NK-92 (cell line): ENCODE data around the gene TAF1B.

ENCODE experiments used
- DNase-seq: peaks from one replicate; lab custom pipeline; 2025; ENCODE audit not compliant: unreplicated experiment; lab: John Stamatoyannopoulos, UW

The TAF1B gene

DNA sequence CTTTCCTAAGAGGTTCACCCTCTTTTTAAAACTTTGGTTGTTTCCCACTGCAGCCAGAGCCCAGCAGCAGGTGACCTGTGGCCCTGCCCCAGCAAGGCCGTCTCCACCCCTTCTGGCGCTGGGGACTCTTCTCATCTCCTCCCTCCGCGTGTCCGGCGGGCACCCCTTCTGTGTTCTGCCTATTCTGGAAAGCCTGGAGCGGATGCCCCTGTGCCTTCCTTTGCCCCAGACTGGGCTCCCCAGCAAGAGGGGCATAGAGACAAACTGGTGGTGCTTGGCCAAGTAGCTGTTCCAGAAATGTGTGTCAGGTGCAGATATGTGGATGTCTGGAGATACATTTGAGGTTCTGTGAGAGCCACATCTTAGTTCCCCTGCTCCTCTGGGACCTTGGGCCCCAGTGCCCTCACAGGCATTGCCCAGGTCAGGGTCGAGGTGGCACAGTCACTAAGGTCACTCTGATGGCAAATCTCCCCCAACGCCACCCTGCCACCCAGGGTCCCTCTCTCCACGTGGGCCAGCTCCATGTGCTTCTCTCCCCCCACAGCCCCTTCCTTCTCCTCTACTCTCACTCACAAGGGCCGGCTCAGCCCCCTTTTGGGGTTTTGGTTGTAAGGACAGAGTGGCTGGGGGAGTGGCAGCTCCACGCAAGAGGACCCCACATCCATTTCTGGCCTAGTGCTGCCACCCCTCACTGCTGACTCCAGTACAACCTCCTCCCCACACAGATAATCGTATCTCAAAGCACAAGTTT lies 35.5 kb upstream of the TAF1B start:
- DNase-seq = no peak

DNA sequence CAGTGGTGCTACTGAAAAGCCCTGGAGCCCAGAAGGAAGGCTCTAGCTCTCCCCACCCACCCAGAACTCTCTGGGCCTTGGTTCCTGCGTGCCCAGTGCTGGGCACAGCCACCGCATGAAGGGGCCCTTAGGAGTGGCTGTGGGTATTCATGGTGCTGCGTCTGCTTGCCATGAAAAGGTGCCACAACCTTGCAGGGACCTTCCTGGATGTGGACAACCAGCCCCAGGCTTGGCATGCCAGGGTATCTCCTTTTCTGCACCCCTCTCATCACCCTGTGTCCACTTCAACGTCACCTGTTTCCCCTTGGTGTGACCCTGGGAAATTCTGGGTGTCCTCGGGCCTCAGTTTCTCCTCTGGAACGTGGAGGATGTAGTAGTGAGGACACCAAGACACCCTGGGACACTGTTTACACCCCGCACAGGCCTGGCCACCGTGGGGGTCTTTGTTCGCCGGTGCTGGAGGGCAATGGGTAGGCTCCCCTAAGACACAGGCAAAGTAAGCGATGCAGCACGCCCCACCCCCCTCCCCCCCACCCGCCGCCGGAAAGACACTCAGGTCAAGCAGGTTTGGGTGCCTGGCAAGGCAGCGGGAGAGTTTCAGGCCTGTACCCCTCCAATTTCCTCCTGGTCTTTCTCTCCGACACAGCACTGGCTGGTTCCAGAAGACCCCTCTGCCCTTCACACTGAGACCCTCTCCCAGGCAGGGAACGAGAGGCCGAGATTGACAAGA lies 34.8 kb upstream of the TAF1B start:
- no peak for DNase-seq

DNA sequence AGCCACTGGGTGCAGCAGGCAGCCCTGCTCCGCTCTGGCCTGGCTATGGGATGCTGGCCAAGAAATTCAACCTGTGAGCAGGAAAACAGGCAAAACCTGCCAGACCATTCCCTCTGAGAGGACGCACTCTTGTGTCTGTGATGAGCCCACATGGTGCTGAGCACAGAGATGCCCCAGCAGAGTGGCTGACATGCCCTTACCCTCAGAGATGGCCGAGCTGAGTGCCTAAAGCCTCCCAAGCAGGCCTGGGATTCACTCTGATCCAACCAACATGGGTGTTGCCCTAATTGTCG lies 34.3 kb upstream of the TAF1B start:
- no peak for DNase-seq

DNA sequence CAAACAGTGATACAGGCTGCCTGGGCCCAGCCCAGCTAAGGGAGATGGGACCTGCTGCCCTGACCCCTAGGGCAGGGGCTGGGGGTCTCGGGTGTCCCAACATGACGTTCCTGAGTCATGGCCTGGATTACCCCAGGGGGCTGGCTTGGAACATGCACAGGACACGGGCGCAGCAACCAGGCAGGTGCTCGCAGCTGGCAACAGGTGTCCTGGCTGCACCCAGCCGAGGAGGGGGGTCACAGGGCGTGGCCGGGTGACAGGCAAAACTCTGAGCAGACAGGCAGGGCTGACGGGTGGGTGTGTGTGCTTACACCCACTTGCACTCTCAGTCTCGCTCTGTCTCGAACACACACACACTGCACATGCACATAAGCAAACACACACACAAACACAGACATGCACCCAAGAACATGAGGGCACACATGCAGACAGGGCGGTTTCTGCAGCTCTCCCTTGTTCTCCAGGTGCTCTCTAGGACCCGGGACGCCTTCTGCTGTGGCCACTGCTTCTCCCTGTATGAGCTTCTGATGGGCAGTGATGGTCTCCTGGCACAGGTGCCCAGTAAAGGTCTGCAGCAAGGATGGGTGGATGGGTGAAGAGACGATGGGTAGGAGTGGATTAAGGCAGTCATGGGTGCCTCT lies 33.7 kb upstream of the TAF1B start:
- no peak for DNase-seq

DNA sequence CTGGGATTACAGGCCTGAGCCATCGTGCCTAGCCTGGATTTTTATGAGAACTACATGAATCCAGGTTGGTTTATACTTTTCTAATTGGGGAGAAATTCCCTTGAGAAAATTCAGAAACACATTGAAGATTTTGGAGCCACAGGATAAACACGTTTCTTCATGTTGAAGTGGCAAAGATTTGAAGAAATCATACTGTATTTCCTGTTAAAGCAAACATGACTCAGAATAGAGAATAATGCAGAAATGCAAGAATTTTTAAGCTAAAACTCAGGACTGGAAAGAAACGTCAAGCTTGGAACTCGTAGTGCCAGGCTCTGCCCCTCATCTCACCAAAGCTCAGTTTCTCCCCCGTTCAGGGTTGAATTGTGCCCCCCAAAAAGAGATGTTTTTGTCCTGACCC lies 32.1 kb upstream of the TAF1B start:
- DNase-seq = no peak

DNA sequence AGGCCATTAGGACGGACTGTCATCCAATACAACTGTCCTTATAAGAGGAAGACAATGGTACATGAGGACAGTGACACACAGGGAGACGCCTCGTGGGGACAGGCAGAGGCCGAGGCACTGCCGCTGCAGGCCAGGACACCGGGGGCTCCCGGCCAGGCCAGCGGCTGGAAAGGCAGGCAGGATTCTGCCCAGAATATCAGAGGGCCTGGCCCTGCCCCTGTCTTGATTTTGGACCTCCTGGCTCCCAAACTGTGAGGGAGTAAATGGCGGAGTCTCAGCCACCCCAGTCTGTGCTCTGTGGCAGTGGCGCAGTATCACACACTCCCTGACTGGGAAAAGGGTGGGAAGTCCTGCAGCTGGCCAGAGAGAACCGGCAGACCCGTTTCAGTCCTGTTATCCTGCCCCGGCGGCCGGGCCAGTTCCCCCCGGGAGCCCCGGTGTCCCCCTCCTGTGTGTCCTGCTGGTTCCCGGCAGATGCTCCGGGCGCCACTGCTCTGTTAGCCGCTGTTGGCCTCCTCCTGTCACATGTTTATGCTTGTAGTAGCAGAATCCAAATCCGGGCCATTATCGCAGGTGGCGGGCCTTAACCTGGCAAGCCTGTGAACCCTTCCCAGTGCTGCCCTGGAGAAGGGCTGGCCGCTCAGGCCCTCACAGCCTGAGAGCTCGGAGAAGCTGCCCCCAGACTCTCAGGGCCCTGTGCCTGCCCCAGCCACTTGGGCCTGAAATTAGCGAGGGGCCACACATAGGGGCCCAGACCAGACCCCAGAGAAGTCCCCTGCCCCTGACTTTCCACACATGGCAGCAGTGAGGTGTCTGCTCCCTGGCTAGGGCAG lies 31.4 kb upstream of the TAF1B start:
- no peak for DNase-seq

DNA sequence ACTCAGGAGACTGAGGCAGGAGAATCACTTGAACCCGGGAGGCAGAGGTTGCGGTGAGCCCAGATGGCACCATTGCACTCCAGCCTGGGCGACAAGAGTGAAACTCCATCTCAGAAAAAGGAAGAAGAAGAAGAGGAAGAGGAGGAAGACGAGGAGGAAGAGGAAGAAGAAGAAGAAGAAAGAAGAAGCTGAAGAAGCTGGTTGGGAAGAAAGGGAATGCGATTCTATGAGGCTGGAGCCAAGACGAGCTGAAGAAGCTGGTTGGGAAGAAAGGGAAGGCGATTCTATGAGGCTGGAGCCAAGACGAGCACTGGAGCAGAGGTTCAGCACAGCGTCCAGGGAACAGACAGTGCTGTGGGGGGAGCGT lies 30.3 kb upstream of the TAF1B start:
- no peak for DNase-seq

DNA sequence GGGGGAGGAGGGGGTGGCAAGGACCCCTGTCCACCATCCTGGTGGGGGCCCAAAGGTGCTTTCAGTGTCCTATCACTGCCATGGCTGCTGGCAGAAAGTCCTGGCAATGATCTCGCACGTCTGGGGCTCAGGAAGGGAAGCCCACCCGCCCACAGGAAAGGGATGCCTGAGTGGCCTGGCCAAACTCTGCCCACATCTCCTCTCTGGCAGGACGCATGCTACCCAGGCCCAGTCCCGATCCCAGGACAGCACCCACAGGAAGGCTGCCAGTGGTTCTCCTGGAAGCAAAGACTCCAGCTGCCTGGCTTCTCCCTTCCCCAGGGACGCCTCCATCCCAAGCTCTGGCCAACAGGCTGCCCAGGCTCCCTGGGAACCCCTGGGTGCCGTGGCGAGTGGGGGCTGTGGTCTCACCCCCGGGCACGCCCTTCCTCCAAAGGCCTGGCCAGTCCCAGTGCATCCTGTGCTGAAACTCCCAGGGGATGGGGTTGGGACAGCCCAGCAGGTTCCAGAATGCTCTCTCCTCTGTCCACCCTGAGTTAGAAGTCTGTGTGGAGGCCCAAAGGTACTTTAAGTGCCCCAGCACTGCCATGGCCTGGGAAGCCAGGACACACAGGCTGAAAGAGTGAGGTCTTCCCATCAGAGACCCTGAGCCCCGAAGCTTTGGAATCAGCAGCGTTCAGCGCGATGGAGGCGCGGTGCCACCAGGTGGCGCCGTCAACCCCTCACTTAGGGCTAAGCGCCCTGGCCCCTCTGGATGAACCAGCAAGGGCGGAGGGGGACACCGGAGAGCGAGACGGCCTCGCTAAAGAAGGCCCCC lies 29.8 kb upstream of the TAF1B start:
- no peak for DNase-seq

DNA sequence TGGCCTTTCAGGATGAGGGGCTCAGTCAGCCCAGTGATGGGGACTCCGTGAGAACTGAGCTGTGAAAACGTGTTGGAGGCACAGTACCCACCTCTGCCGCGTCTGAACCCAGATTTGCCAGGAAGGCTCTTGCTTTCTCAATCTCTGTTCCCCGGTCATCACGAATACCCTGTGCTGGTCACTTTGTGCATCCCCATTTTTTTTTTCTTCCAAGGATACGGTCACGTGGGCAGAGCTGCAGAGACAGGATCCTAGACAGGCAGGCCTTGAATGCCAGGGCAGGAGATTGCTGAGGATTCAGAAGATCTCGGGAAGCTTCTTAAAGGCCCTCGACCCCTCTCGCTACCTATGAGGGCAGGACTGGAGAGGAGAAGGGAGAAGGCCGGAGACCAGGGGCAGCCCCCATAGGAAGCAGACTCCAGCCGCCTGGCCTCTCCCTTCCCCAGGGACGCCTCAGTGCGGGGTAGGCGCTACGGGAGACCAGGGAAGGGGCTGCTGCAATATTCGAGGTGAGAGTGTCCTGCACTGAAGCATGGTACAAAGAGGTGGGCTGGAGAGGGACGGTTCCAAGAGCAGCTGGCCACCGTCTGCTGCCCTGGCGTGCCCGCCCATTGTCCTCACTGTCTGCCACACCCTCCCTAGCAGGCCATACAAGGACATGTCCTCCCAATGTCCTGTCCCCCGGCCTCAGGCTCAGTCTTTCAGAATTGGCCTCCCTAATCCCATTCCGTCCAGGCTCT lies 29.0 kb upstream of the TAF1B start:
- no peak for DNase-seq

DNA sequence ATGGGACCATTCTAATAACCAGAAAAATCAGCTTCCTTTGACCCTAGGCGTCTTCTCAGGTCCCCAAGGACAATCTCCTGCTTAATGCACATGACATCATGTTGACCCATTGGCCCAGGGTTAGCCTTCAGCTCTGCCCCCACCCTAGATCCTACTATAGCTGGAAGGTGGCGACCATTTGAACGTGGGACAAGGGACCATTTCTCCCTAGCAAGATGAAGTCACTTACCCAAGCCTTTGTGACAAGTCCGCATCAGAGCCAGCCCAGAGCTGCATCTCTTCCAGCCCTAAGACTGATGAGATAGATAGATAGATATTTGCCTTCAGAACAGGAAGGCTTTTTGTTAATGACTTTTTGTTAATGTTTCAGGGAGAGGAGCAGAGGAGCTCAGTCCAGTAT lies 28.2 kb upstream of the TAF1B start:
- DNase-seq = no peak

DNA sequence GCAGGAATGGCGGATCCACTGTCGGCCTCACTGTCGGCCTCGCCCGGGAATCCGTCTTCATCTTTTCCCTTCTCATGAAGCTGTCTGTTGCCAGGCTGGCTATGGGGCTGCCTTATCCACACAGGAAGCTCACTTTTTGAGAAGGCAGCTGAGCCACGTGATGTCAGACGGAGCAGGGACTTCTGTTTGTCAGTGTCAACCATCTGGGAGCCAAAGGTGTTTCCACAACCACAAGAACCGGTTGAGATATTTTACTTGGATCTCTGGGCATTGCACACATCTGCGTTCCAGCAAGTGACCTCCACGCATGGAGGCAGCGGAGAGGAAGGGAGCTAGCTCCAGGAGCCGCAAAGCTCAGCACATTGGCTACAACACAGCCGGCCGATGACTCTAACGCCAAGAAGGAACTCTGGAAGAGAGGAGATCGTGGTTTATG lies 27.4 kb upstream of the TAF1B start:
- DNase-seq = no peak

DNA sequence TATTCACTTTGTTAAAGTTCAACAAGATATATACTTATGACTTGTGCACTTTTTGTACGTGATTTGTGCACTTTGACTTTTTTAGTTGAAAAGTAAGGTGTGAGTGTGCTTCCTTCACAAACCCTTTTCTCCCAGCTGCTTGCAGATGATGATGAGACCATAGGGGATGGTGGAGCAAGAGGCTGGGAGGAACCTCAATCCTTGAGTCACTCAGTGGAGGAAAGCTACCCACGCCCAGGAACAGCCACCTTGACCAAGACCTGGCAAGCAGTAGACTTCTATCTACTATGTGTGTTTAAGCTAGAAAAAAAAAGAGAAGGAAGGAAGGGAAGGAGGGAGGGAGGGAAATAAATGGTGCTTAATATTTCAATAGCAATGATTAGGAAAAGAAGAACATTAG lies 25.2 kb upstream of the TAF1B start:
- DNase-seq = no peak

DNA sequence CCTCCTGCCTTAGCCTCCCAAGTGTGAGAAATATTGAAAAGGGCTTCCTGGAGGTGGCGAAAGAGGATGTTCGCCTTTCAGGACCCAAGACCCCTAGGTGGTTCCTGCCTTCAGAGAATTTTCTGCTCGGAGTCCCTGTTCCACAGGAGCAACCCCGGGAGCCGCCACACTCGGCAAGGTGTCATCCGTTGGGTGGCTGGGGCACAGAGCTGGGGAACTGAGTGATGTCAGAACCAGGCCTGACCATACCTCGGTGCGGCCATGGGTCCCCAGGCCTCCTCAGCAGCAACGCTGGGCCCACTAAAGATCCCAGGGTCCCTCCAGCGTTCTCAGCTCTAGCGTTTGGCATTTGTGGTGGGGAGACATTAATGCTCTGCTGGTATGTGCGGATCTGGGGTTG lies 23.7 kb upstream of the TAF1B start:
- DNase-seq = no peak

DNA sequence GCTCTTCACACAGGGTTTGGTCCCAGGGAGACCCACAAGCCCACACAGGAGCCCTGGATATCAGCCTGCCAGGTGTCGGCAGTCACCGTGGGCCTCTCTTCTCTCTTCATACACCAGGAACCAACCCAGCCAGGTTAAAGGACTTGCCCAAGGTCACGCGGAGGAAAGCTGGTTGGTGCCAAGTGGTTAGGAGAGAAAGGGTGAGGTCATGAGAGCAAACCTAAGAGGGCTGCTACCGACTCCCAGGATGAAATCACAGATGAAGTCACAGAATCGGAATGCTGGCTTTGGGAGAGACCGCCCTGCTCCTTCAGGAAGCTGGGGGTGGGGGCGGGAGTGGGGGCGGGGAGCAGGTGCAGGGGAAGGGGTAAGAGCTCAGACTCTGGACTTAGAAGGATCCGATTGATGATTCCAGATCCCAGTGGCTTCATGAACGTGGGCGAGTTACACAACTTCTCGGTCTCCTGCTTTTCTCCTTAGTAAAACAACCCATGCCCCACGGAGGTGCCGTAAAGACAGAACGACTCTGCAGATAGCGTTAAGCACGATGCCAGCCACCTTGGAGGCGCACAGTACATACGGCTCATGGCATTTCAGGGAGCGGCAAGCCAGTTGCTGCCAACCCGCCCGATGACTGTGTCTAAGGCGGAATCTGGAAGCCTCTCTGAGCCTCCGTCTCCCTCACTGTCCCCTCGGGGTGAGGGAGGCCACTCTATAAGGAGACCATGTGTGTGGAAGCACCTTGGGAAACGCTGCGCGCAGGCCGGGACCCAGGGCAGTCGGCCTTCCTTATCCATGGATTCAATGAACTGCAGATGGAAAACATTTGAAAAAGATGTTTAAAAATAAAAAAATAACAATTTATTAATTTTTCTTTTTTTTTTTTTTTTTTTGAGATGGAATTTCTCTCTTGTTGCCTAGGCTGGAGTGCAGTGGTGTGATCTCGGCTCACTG lies 23.0 kb upstream of the TAF1B start:
- no peak for DNase-seq

DNA sequence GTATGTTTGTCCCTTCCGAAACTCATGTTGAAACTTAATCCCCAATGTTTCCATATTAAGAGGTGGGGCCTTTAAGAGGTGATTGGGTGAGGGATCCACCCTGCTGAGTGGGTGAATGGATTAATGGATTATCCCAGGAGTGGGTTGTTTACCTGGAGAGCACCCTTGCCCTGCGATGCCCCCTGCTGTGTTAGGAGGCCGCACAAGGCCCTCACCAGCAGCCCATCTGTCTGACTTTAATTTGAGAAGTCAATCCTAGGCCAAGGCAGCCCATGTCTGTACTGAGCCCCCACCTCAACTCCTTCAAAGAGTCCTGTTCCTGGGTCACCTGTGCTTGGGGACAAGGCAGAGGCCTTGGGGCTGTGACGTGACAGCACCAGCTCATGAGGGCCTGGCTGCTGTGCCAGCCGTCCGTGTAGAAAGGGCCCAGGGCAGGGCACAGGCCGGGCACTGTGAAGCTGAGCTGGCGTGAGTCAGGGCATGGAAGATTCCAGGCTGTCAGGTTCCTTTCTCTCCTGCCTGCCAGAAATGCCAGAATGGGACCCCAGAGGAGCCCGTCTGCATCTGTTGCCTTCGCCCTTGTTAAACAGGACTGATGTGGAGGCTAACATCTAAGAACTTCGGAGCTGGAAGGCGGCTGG lies 21.3 kb upstream of the TAF1B start:
- DNase-seq = no peak

DNA sequence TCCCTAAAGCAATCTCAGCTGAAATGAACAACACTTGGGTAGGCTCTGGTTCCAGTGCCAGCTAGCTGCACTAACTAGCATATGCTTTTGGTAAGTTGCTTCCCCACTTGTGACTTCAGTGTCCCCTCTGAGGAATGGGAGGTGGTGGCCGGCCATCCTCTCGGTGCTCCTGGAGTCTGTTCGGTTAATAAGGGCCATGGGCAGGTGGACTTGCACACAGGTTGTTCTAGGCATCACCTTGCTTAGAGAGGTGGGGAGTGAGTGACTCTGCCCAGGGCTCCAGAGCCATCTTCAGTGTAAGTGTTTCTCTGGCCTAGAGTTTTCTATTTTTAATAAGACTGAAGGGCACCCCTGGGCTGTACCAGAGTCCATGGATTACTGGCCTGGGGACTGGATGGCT lies 18.8 kb upstream of the TAF1B start:
- DNase-seq = no peak

DNA sequence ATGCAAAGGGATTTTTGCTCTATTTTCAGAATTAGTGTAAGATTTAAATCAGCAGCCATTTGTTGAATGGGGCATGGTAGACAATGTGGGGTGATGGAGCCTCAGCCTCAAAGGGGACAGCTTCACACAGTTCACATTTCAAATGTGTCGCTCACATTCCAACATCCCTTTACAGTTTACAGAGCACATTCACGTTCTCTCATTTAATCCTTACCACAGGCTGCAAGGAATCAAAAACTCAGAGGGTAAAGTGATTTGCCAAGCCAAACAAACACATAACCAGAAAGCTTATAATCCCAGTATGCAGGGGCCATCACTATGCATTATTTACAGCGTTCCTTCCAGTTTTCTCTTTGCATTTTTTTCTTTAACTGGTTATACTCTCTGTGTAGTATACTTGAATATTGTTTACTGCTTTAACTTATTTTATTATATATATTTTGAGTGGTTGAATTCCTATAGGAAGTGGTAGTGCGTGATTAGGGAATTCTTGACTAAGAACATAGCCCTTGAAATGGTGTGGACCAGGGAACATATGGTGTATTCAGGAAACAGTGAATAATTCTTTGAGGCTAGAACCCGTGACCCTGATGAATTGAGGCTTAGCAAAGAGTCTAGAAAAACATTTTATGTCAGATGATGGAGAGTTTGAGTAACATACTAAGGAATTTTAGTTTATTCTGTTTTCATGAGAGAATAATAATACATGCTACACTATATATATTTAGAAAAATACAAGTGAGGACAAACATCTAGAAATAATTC lies 18.1 kb upstream of the TAF1B start:
- DNase-seq = no peak

DNA sequence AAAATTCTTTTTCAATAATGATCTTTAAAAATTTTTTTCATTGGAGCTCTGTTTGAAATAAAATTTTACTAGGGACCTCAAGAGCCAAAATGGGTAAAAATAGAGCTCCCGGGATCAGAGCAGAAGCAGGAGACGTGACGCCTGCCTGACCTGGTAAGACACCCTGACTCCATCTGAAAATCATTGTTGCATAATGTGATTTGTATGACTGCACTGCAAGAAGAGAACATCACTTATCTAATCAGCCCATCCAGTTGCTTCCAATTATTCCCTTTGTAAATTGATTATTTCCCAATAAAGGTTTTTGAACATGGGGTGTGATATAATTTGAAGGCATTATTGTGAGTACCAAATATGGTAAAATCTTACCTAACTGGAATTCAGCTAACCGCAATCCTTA lies 17.1 kb upstream of the TAF1B start:
- DNase-seq = no peak
